K562 (cell line): ENCODE measurements around the gene DEGS1. TPM values are rescaled to one million over a fixed set of nuclear protein-coding genes. Genes with fewer than 3 reads are reported as not detected.

Experiments used
- BCLAF1 ChIP-seq, 2 experiments: fragments of 450-650 bp in 1 of 2; IDR thresholded peaks; 2 replicates each; pipeline ENCODE4 v1.6.1; 2011 to 2017; ENCODE audit warnings: low read depth in 2 of 2, antibody characterized with exemption in 1 of 2, borderline replicate concordance in 1 of 2, low read length in 1 of 2, mild to moderate bottlenecking in 1 of 2, mixed read lengths in 1 of 2; ENCODE audit not compliant: control insufficient read depth in 1 of 2
- CC2D1A ChIP-seq: fragments of 450-650 bp; IDR thresholded peaks from 2 replicates; pipeline ENCODE4 v1.6.1; 2017; ENCODE audit warnings: mild to moderate bottlenecking
- CREB1 ChIP-seq, 2 experiments: sonication (generic) in 1 of 2; formaldehyde crosslinking in 1 of 2; IDR thresholded peaks; 2 replicates each; pipeline versions ENCODE4 v1.6.1 to v1.8.0; 2012 to 2022; ENCODE audit warnings: inconsistent platforms in 1 of 2, mild to moderate bottlenecking in 1 of 2, missing genetic modification reagents in 1 of 2, moderate library complexity in 1 of 2
- DDX20 ChIP-seq: fragments of 450-650 bp; IDR thresholded peaks from 2 replicates; pipeline ENCODE4 v1.6.1; 2016; ENCODE audit warnings: missing genetic modification characterization, low read depth, mild to moderate bottlenecking, missing compliant biosample characterization, moderate library complexity
- DPF2 ChIP-seq: fragments of 450-650 bp; IDR thresholded peaks from 2 replicates; pipeline ENCODE4 v1.6.1; 2016
- E2F1 ChIP-seq: sonication (generic); formaldehyde crosslinking; IDR thresholded peaks from 2 replicates; pipeline ENCODE4 v1.8.1; 2023; ENCODE audit warnings: mild to moderate bottlenecking, missing genetic modification reagents, moderate library complexity
- E2F5 ChIP-seq: sonication (generic); formaldehyde crosslinking; IDR thresholded peaks from 2 replicates; pipeline ENCODE4 v1.8.0; 2022; ENCODE audit warnings: mild to moderate bottlenecking, missing genetic modification reagents
- ETV6 ChIP-seq, 3 experiments: fragments of 150-350 bp in 1 of 3; sonication (generic) in 1 of 3; formaldehyde crosslinking in 1 of 3; IDR thresholded peaks; 2 replicates each; pipeline versions ENCODE4 v1.6.1 to v1.8.0; 2014 to 2022; ENCODE audit warnings: borderline replicate concordance in 2 of 3, low read depth in 2 of 3, antibody characterized with exemption in 1 of 3, low read length in 1 of 3, mild to moderate bottlenecking in 1 of 3, missing genetic modification reagents in 1 of 3
- MED1 ChIP-seq: sonication (generic); formaldehyde crosslinking; IDR thresholded peaks from 2 replicates; pipeline ENCODE4 v1.8.1; 2023; ENCODE audit warnings: missing genetic modification reagents, borderline replicate concordance
- NR2F6 ChIP-seq: fragments of 450-650 bp; formaldehyde crosslinking; IDR thresholded peaks from 2 replicates; pipeline ENCODE4 v1.4.0; 2020; ENCODE audit warnings: mild to moderate bottlenecking
- POLR2G ChIP-seq: fragments of 200-400 bp; formaldehyde crosslinking; IDR thresholded peaks from 2 replicates; pipeline ENCODE4 v1.6.1; 2017; ENCODE audit warnings: low read depth, mild to moderate bottlenecking, antibody characterized with exemption, low read length, moderate library complexity
- RBBP5 ChIP-seq: fragments of 200-600 bp; sonication (generic); IDR thresholded peaks from 2 replicates; pipeline ENCODE4 v1.6.1; 2012; ENCODE audit warnings: borderline replicate concordance, mild to moderate bottlenecking, low read length, control low read depth, inconsistent platforms; ENCODE audit not compliant: insufficient read depth, poor library complexity, severe bottlenecking
- ZBTB34 ChIP-seq: fragments of 250-450 bp; sonication (Bioruptor Pico); IDR thresholded peaks from 2 replicates; pipeline ENCODE4 v1.8.0; 2021; ENCODE audit warnings: mild to moderate bottlenecking, moderate library complexity
- ZC3H4 ChIP-seq: sonication (generic); formaldehyde crosslinking; IDR thresholded peaks from 2 replicates; pipeline ENCODE4 v1.9.0; 2021; ENCODE audit warnings: missing genetic modification reagents, borderline replicate concordance
- ZNF133 ChIP-seq: fragments of 250-450 bp; sonication (Bioruptor Pico); IDR thresholded peaks from 2 replicates; pipeline ENCODE4 v1.4.0; 2020; ENCODE audit warnings: mild to moderate bottlenecking
- ZNF165 ChIP-seq: fragments of 250-450 bp; sonication (Bioruptor Pico); IDR thresholded peaks from 2 replicates; pipeline ENCODE4 v1.4.0; 2020; ENCODE audit warnings: borderline replicate concordance
- polyA plus RNA-seq, 8 experiments: library from polyadenylated mRNA; depleted of rRNA in 4 of 8; stranded (reverse) in 5 of 8; unstranded in 3 of 8; fragments of >200 nt; fragmentation: Nextera tagmentation in 2 of 8; fragmentation: Illumina TruSeq in 1 of 8; extraction: Ambion mirVana in 2 of 8; extraction: Trizol in 1 of 8; gene quantifications; 2 replicates each; pipeline versions ENCODE4 v1.2.1 to v1.2.3, GENCODE V29; 2011 to 2014; ENCODE audit warnings: inconsistent platforms in 1 of 8, missing spikeins in 1 of 8
- total RNA-seq, 7 experiments: library from RNA; depleted of rRNA in 6 of 7; stranded (reverse); fragments of >200 nt in 6 of 7; fragmentation: Illumina TruSeq in 2 of 7; extraction: Trizol in 2 of 7; gene quantifications; 2 replicates each; pipeline versions ENCODE4 v1.2.1 to v1.2.3, GENCODE V29; 2011 to 2021; ENCODE audit warnings: low replicate concordance in 1 of 7

The DEGS1 gene
- total and polyA plus RNA-seq, 9 of the 15 experiments (the other 6 are each of a cell fraction or from before 2014, with no cell fraction given), result 12.3 to 95.0 (median 38.8) TPM

- TF ChIP-seq E2F1 (CRISPR knock-in tag) (no peak; the same call in none of the 2 replicates), CREB1 (IDR thresholded peaks at IDR 0.05) (peak; percentile 63; the same call in 1 of the 2 replicates), CREB1 (CRISPR knock-in tag; IDR thresholded peaks at IDR 0.05) (peak; percentile 16; the same call in 1 of the 2 replicates), NR2F6 (no peak), ZNF133 (CRISPR knock-in tag) (no peak), ETV6 (IDR thresholded peaks at IDR 0.05; ENCODE audit: borderline replicate concordance in 1 of 2, low read depth in 2 of 2, low read length in 1 of 2) (no peak), ETV6 (CRISPR knock-in tag; IDR thresholded peaks at IDR 0.05; ENCODE audit: borderline replicate concordance) (0 out of 2 replicates have a peak, but pooled peaks have one; percentile 47), E2F5 (CRISPR knock-in tag) (peak; percentile 8; the same call in 1 of the 2 replicates), DDX20 (no peak), MED1 (0 out of 2 replicates have a peak, but pooled peaks have one; percentile 70), ZBTB34 (no peak), DPF2 (peak; percentile 44; the same call in 1 of the 2 replicates), CC2D1A (no peak), RBBP5 (peak; percentile 97), ZNF165 (CRISPR knock-in tag) (0 out of 2 replicates have a peak, but pooled peaks have one; percentile 64), BCLAF1 (IDR thresholded peaks at IDR 0.05; ENCODE audit: borderline replicate concordance in 1 of 2, control insufficient read depth in 1 of 2, low read depth in 2 of 2, low read length in 1 of 2) (no peak), ZC3H4 (peak; percentile 77; the same call in 1 of the 2 replicates), POLR2G (peak; percentile 98)
Measured at GRCh38 chr1:224182866-224183590, at the start of gene DEGS1 (continued).
